Suprapubic skin (tissue), 4 donors: ENCODE results near the gene RHBDL3.

Experiments used
- CTCF ChIP-seq, 2 donors: fragments of 200-600 bp in 1 of 2; fragments of 450-650 bp in 1 of 2; sonication (generic) in 1 of 2; IDR thresholded peaks; one replicate each; pipeline ENCODE4 v1.5.1; 2016 to 2019; ENCODE audit warnings: antibody characterized with exemption in 2 of 2, mild to moderate bottlenecking in 1 of 2, moderate library complexity in 1 of 2
- POLR2A ChIP-seq, 2 donors: fragments of 450-650 bp; IDR thresholded peaks; one replicate each; pipeline ENCODE4 v1.6.1; 2017; ENCODE audit warnings: antibody characterized with exemption in 2 of 2, mild to moderate bottlenecking in 2 of 2, moderate library complexity in 2 of 2
- POLR2AphosphoS5 ChIP-seq, 3 donors: sonication (generic); formaldehyde crosslinking; IDR thresholded peaks; one replicate each; pipeline ENCODE4 v1.6.1; 2017; ENCODE audit warnings: antibody characterized with exemption in 3 of 3

- TF ChIP-seq CTCF (IDR thresholded peaks at IDR 0.05) (no peak), POLR2AphosphoS5 (IDR thresholded peaks at IDR 0.05) (no peak), POLR2A (IDR thresholded peaks at IDR 0.05) (no peak)
Observed at GRCh38 chr17:32277284-32277683, 11.7 kb downstream of the RHBDL3 start.
